NCI-H187 treated with DMSO at 0.1 percent for 48 hours (cell line): Measurements from ENCODE around the gene FALEC.
"Not testable (repeated sequence)": the region's sequence is repeated elsewhere in the genome, so short reads cannot be mapped to it uniquely, and the experiment has no call there.

Experiments used
- DNase-seq: peaks from one replicate; lab custom pipeline; 2025; lab: John Stamatoyannopoulos, UW

Gene FALEC

DNA sequence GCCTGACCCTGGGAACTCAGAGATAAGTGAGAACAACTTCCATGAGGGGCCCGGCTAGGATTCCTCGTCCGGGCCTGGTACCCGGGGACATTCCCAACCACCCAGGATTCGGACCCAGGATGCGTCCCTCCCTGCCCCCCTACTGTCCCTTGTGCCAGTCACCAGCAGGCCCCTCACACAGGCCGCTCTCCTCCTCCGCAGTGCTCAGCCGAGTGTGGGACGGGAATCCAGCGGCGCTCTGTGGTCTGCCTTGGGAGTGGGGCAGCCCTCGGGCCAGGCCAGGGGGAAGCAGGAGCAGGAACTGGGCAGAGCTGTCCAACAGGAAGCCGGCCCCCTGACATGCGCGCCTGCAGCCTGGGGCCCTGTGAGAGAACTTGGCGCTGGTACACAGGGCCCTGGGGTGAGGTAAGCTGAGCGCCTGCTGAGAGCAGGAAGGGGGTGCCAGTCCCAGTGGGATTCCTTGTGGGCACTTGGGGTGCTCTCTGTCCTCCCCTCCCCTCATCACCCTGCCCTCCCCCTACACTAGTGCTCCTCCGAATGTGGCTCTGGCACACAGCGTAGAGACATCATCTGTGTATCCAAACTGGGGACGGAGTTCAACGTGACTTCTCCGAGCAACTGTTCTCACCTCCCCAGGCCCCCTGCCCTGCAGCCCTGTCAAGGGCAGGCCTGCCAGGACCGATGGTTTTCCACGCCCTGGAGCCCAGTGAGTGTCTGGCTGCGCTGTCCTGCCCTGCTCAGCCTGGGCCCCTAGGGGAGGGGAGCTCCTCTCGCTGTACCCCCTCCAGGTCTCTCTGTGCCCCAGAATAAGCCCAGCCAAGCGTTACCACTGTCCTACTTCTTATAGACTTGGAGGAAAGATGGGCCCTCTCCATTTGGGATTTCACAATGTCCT, 43.5 kb downstream of the FALEC start:
- DNase-seq, result no peak

DNA sequence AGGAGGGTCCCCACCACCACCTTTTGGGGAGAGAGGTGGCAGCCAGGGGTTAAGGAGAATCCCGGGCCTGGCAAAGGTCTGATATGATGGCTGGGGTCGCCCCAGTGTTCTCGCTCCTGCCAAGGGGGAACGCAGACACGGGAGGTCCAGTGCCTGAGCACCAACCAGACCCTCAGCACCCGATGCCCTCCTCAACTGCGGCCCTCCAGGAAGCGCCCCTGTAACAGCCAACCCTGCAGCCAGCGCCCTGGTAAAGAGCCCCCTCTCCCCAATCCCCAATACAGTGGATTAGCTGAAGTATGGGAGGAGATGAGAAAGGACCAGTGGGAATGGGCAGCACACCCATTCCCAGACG, 44.1 kb downstream of the FALEC start:
- DNase-seq, result no peak

DNA sequence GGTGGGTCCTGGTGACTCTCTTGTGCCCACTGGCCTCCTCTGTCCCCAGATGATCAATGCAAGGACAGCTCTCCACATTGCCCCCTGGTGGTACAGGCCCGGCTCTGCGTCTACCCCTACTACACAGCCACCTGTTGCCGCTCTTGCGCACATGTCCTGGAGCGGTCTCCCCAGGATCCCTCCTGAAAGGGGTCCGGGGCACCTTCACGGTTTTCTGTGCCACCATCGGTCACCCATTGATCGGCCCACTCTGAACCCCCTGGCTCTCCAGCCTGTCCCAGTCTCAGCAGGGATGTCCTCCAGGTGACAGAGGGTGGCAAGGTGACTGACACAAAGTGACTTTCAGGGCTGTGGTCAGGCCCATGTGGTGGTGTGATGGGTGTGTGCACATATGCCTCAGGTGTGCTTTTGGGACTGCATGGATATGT, 44.5 kb downstream of the FALEC start:
- DNase-seq, result peak; percentile 35

DNA sequence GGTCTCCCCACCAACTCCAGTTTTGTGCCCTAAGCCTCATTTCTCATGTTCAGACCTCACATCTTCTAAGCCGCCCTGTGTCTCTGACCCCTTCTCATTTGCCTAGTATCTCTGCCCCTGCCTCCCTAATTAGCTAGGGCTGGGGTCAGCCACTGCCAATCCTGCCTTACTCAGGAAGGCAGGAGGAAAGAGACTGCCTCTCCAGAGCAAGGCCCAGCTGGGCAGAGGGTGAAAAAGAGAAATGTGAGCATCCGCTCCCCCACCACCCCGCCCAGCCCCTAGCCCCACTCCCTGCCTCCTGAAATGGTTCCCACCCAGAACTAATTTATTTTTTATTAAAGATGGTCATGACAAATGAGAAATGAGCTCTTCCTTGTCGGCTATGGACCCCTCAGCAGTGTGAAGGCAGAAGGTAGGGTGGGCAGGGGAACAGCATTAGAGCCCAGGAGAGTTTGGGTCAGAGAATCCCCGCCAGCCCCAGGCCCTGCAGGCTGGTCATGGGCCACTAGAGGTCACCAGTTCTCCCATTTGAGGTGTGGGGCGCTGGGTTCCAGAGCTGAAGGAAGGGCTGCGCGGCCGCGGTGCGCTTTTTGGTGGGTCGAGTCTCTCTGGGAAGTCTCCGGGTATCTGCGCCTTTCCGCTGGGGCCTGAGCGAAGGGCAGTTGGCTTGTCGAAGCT, 45.2 kb downstream of the FALEC start:
- DNase-seq, result peak; percentile 50

DNA sequence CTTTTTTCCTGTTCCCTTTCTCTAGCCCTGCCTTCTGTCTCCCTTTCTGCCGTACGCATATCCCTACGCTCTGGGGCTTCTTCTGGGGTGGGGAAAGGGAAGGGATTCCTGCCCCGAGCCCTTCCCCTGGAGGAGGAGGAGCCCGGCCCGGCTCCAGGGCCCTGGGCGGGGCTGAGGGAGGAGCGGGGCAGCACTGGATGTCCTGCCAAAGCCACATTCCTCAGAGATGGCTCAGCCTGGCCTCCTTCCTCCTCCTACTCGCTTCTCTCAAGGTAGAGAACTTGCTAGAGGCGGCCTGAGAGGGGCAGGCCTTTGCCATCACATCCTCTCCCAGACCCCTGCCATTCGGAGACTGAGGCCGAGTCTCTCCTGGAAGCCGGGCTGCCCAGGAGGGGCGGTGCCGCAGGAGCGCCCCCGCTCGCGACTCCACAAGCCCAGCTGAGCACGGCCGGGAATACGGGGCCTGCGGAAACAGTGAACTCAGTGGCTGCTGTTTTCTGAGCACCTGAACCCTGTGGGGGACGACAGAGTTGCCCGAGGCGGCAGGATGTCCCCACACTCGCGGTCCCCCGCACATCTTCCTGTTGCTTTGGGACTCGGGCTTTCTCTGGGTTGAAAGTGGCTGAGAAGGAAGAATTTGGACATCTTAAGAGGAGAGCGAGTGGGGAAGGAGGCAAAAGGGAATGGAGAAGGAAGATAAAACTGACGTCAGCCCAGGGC, 45.9 kb downstream of the FALEC start:
- DNase-seq, result no peak

DNA sequence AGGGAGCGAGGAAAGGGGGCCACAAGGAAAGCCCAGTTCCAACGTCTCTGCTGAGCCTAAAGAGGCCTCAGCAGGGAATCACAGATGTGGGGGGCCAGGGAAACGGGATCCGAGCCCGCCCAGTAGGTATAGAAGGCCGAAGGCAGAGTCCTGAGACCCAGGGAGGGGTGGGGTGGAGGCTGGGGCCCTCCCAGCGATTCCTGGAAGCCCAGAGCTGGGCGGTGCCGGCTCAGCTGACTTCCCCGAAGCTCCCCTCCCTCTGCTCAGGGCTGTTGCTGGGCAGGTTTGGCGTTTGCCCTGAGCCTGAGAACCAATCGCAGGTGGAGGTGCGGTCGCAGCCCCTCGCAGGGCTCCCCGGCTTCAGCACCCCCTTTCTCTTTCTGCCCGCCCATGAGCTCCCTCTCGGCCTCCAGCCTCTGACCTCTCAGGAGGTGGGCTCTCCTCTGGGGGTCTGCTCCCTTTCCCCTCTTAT, 46.5 kb downstream of the FALEC start:
- no peak for DNase-seq

DNA sequence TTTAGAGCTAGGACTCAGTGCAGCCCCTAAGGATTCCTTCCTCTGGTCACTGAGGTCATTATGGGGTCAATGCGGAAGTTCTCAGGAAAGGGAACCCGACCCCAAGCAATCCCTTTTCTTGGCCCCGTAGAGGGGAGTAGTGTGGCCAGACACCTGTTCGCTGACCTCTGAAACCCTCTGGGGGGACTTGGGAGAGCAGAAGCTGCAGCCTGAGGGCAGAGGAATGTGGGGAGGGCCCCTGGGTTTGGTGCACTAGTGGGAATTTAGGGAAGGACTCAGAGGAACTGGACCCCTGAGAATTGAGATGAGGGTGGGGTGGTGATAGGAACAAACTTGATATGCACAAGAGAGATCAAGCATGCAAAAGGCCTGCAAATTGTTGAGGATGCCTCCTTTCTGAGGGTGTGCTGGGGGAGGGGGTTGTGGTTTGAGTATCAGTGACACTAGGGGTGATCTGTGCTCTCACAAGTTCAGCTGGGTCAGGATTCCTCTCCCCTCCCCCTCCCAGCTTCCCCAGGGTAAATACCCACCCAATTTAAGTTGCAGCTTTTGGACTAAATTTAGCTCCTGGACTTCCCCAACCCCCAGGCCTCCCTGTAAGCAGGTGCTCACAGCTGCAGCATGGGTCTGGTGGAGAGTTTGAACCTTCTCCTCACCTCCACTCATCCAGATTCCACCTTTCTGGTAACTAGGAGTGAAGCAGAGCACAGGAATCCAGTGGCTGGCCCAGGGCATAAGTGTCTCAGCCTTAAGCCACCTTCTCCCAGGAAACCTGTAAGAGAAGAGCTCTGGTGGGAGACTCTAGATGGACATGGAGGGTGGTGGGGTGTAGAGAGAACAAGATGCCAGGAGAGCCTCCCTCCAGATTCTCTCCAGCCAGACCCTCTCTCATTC, 47.1 kb downstream of the FALEC start:
- DNase-seq, result no peak

DNA sequence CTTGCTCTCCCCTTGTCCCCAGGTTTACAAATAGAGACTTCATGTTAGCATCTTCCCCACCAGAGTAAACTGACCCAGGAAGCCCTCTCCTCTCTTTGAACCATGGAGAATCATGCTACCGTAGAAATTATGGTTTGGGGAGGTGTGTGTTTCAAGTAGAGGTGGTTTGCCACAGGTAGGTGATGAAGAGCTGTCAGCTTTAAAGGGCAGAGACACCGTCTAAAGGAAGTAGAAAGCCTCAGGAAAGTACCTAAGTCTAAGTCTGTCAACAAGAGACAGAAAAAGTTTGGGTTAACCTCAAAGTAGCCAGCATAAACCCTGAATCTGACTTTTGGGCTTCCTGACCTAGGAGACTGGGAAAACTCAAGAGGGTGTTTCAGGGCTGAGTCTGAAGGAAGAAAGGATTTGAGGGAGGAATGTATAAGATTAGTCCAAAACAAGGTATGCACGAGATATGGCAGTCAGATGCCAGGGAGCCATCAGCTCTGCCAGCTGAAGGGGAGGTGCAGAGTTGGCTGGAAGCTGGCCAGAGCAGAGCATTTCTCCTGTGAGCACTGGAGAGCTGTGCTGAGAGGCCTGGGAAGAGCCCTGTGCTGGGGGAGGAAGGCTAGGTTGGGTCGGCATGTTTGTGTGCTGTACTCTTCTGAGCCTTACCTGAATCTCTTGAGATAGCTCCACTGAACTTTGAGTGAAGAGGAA, 47.9 kb downstream of the FALEC start:
- DNase-seq, result no peak

DNA sequence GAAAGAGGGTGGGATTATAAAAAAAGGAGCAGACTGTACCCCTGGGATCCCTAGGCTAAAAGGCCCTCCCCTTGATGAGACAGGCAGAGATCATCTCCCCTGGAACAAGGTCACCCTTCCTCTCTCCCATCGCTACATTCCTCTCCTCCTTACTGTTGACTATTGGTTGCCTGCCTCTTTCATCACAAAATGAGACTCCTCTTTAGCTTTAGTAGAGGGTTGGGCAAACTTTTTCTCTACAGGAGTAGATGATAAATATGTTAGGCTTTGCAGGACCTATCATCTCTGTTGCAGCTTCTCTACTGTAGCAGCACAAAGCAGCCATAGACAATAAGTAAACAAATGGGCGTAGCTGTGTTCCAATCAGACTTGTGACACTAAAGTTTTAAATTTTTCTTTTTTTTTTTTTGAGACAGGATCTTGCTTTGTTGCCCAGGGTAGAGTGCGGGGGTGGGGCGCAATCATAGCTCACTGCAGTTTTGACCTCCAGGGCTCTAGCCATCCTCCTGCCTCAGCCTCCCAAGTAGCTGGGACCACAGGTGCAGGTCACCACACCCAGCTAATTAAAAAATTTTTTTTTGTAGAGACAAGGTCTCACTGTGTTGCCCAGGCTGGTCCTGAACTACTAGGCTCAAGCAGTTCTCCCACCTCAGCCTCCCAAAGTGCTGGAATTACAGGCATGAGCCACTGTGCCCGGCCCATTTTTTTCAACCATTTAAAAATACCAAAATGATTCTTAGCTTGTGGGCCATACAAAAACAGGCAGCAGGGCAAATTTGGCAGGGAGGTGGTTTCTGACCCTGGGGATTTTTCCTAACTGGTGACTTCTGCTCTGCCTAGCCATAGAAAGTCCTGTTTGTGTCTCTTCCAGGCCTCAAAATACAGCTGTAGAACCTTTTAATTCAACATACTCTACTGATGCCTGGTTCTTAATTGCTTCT, 48.8 kb downstream of the FALEC start:
- no peak for DNase-seq

DNA sequence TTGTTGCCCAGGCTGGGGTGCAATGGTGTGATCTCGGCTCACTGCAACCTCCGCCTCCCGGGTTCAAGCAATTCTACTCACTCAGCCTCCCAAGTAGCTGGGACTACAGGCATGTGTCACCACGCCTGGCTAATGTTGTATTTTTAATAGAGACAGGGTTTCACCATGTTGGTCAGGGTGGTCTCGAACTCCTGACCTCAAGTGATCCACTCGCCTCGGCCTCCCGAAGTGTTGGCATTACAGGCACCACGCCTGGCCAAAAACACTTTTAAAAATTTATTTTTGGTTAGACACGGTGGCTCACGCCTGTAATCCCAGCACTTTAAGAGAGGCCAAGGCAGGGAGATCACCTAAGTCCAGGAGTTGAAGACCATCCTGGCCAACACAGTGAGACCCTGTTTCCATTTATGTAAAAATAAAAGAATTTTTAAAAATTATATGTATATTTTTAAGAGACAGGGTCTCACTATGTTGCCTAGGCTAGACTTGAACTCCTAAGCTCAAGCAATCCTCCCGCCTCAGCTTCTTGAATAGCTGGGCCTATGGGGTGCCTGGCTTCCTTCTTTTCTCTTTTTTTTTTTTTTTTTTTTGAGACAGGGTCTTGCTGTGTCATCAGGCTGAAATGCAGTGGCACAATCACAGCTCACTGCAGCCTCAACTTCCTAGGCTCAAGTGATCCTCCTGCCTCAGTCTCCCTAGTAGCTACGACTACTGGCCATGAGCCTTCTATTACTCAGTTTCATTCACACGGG, 49.9 kb downstream of the FALEC start:
- not testable (repeated sequence) for DNase-seq

DNA sequence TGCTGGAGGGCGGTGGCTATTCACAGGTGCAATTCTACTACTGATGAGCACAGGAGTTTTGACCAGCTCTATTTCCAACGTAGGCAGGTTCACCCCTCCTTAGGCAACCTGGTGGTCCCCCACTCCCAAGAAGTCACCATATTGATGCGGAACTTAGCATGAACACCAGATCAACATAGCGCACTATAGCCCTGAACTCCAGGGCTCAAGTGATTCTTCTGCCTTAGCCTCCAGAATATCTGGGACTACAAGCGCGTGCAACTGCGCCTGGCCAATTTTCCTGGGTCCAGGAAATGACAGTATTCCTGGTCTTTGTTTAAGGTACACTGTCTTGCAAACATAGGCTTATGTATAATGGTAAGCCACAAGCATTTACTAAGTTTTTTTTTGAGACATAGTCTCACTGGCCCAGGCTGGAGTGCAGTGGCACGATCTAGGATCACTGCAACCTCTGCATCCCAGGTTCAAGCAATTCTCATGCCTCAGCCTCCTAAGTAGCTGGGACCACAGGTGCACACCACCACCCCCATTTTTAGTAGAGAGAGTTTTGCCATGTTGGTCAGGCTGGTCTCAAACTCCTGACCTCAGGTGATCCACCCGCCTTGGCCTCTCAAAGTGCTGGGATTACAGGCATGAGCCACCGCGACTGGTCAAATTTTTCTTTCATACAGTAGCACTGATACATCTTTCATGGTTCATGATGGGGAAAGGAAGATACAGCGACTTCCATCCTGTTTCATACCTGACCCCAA, 51.2 kb downstream of the FALEC start:
- no peak for DNase-seq

DNA sequence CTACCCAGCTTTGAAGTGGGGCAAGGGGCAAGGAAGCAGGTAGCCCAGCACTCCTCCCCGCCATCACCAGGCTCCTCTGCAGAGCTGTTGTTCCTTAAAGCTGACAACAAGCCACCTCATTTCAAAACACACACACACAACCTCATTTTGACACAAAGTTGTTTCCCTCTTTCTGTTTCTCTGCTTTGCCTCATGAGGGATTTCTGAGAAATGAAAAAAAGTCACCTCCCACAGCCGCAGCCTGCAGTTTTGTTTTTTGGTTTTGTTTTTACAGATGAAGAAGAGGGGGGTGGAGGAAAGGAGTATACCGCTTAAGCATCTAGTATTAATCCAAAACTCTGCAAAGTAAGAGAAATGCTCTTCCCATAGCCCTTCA, 51.8 kb downstream of the FALEC start:
- DNase-seq, result no peak

DNA sequence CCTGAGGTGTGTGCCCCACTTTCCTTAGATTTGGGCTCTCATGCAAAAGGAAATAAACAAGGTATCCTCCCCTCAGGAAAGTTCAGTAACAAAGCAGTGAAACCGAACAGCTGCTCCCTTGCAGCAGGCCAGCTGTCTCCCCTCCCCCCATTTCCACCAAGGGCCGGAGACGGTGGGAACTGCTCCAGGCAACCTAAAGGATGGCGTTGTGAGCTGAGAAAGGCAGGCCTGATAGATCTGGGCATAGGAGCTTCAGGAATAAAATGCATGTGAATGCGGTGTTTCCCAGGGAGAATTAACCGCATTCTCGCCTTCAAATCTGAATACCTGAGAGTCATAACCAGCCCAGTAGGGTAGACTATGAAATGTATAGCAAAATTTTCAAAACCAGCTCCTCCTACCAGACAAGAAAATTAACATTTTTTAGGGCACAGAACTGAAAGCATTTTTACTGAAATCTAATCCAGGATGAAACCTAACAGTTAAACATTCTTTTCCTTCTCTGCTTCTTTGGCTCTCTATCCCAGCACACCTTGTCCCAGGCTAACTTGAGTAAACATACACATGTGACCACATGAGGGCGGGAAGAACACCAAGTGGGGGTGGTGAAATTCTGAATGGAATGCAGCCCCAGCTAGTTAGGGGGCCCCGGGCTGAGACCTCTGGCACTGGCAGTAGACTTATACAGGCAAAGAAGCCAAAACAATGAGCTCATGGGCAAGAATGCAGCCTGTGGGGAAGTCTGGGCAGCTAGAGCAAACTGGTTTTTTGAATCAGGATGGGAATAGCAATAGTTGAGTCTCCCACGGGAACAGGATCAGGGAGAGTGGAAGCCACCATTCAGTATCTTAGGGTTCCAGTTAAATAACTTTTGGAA, 52.4 kb downstream of the FALEC start:
- DNase-seq, result no peak

DNA sequence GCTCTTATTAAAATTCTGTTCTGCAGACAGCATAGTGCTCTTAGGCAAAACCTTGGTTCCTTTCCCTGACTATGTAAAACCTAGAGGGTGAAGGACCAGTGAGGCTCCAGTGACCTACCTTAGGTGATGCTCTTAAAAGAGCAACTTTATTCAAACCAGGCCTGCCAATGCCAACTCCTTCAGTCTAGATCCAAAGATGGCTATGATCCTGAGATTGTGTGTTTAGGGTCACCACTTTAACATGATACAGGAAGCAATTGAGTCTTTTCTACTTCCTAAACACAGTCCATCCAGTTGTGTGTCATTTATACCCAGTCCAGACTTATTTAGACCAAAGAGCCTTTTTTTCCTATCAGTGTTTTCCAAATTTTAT, 53.0 kb downstream of the FALEC start:
- no peak for DNase-seq

DNA sequence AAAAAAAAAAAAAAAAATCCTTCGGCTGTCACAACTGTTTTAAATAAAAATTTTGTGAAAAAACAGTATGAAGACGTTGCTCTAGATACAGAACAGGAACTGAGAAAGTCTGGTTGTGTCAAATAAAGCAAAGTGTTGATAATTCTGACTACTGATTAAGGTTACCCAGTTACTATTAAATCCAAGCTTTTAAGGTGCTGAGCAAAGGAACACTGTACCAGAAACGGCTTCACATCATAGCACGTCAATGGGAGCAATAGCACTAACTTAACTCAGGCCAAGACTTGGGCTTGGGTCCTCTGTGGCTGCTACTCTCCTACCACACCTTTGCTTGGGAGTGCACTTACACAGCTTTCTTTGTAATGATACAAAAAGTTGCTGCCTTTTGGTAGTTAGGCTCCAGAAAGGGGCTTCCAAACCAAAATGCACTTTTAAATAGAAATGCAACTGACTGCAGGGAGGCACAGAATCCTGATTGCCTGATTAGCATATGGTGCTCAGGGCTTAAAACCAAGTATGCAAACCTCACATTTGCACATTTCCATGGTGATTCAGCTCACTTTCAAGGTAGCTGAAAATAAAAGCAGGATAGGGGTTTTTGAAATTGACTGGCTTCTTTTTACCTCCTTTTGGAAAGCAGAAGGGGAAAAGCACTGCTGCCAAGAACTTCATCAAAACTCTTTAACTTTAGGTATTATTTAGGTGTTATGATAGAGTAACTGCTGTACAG, 57.5 kb downstream of the FALEC start:
- DNase-seq, result no peak

DNA sequence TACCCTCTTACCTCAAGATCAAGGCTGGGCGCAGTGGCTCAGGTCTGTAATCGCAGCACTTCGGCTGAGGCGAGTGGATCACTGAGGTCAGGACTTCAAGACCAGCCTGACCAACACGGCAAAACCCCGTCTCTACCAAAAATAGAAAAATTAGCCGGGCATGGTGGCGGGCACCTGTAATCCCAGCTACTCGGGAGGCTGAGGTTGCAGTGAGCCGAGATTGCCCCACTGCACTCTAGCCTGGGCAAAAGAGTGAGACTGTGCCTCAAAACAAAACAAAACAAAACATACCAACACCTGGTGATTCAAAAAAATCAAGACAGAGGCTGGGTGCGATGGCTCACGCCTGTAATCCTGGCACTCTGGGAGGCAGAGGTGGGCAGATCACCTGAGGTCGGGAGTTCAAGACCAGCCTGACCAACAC, 58.1 kb downstream of the FALEC start:
- DNase-seq, result not testable (repeated sequence)
